KBM-7 (cell line): ENCODE measurements around the gene PDGFC.
"Not testable (repeated sequence)": the region's sequence is repeated elsewhere in the genome, so short reads cannot be mapped to it uniquely, and the experiment has no call there.

ENCODE experiments used
- DNase-seq: peaks from one replicate; pipeline ENCODE4 v3.0.0-alpha.2; 2015
- in situ Hi-C: fragments of 300-500 bp; cut with MboI; formaldehyde crosslinking; loops from 2 replicates; pipeline ENCODE4 v1.14.3; 2020; ENCODE audit warnings: low sequenced_read_pairs, low pct_unique_long_range_greater_than_20kb, mixed read lengths

PDGFC gene

DNA sequence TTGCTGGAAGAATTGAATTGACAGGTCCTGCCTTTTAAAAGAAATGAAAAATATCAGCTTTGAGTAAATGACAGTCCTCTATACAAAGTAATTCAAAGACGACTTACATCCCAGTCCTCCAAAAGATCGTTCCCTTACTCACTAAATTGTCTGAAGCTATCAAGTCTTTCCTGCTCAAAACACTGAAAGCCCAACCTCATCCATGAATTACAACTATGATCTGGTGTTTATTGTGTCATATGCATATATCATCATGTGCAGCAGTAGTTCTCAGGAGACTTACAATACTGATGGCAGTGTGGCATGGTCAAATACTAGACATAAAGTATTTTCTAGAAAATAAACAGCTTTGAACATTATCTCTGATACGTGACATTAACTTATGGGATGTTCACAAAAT lies 97.8 kb downstream of the PDGFC start:
- in situ Hi-C loops = no loop called here
- DNase-seq = no peak

DNA sequence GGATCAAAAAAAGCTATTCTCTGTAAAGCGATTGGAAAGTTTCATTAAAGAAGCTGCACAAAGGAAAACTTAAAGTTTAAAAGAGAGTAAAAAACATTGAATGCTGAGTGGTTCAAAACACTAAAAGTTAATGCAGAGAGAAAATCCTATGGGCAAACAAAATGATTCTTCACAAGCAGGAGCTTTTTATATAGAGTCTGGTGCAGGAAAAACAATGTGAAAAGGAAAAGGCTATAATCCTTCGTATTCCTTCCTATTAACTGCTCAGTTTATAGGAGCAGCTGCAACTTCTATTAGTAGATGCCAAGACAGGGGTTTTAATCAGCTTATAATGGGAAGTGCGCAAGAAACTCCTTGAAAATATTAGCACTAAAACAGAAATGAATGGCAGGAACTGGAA lies 100.7 kb downstream of the PDGFC start:
- in situ Hi-C loops = no loop called here
- DNase-seq = no peak

DNA sequence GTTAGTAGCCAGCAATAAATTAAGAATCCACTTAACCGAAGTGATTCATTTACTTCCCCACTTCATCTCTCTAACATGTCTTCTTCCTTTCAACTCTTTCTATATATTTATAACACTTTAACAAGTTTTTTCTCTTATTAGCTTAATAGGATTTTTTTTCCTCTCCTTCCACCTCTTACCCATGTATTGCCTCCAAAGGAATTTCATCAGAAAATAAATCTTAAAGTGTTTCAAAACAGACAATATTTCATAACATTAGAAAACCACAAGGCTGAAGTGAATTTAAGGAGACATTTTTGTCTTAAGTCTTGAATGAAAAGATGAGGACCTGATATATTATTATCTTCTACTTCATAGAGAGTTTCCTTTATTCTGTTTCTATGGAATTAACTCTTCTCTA lies 101.5 kb downstream of the PDGFC start:
- in situ Hi-C loops = no loop called here
- no peak for DNase-seq

DNA sequence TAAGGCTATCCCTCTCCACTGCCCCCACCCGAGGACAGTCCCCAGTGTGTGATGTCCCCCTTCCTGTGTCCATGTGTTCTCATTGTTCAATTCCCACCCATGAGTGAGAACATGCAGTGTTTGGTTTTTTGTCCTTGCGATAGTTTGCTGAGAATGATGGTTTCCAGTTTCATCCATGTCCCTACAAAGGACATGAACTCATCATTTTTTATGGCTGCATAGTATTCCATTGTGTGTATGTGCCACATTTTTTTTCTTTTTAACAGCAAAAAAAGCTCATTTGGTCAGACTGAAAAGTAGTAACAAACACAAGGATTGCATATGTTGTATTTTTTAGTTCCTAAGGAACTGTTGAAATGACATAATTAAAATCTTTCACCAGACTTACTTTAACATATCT lies 105.5 kb downstream of the PDGFC start:
- in situ Hi-C loops = not testable (repeated sequence)

DNA sequence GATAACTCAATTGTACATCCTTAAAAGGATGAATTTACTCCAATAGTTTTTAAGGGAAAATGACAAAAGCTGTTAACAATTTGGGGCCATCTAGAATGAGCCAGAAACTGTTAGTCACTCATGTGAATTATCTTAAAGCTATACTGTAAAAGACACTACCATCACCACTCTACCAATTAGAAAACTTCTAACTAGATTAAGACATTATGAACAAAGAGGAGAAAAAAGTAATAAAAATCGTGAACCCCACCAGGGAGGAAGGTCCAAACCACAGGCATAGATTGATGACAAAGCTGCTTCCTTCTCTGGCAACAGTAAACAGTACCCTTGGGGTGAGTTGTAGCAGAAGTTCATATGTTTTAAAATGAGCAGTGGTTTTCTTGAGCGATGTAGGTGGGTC lies 106.1 kb downstream of the PDGFC start:
- in situ Hi-C loops = no loop called here
- DNase-seq = peak; percentile 63

More for the DNA sequence above, 105.5 kb downstream of the PDGFC start:
- DNase-seq = not testable (repeated sequence)

DNA sequence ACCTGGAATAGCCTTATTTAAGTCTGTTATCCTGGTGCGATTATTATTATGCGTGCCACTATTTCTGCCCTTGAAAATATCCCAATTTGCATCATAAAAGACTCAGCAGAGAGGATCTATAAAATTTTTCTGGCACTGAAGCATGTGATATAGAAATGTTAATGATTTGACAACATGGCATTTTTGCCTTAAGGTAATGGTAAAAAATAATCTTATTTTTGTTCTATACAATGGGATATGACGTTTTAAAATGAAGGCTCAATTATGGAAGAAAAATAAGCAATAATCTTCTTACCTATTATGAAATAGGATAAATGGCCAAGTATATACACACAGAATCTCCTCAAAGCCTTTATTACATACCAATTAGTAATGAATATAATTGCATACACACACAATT lies 113.5 kb downstream of the PDGFC start:
- in situ Hi-C loops = no loop called here
- no peak for DNase-seq

DNA sequence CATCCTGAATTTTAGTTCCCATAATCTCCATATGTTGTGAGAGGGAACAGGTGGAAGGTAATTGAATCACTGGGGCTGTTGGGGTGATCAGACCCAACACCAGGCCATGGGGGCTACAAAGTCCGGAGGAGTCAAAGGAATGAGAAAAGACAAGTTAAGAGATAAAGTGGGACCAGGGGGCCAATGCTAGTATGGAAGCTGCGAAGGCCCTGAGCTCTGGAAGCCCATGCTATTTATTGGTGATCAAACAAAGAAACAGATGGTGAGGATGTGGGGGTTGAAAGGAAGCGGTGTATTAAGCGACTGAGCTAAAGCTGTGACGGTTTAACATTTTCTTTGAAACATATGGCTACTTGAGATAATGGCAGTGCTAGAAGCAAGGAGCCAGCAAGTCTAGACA lies 132.8 kb downstream of the PDGFC start:
- in situ Hi-C loops = no loop called here
- no peak for DNase-seq

DNA sequence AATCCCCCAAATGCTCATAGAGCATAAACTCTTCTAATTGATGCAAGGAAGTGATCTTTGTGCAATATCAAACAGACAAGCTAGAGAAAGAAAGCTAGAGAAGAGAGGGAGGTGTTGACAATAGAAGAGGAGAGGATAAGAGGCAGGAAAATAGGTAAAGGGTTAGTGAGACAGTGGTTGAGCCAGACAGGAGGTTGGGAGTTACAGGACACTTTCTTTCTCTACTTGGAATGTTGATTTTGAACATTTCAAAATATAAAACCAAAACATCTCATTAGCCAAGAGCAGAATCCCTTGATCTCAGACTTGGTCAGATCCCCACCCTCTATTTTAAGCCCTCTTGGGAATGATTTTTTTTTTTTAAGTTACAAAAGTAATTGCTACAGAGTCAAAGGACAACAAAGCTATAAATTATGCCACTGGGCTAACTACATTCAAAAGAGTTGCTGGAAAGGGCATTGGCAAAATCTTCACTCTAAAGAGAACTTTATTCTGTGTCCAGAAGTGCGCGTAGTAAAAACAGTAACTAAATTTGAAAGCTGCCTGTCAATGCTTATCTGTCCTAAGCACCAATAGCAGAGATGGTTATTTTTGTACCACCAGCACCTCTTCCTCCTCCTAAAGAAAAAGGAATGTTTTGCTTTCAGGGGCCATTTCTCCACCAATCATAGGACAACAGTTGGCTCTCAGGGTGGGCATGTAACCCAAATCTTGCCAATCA lies 133.8 kb downstream of the PDGFC start:
- no peak for DNase-seq
- in situ Hi-C loops = no loop called here

DNA sequence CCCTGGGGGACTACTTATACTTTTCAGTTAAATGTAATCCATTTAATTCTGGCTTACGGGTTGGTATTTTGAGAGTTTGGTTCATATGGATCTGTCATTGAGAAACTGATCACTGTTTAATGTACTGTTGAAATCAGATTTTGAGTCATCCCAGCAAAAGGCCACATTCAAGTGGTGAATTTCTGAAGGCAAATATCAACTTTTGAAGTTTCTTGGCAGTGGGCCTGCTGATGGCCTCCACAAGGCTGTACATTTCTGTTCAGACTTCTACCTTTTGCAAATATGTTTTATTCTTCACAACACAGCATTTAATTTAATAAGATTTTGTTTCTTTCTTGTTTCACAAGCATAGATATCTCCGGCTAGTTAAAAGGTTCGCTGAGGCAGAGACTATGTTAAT lies 138.7 kb downstream of the PDGFC start:
- no peak for DNase-seq
- in situ Hi-C loops = no loop called here

DNA sequence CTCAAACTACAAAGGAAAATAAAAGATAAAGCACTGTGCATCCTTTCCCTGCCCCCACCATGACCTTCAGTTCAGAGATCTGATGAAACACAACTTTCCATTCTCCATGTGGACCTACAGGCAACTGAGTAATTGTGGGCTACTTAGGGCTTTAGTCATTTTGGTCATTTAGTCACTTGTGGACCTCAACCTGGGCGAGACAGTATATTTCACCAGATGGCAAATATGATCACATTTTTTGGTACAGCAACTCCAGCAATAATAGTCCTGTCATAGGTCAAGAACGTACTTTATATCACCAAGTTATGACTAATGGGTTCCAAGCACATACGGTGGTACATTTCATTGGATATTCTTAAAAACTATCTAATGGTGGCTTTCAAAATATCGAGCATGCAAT lies 141.2 kb downstream of the PDGFC start:
- in situ Hi-C loops = no loop called here

DNA sequence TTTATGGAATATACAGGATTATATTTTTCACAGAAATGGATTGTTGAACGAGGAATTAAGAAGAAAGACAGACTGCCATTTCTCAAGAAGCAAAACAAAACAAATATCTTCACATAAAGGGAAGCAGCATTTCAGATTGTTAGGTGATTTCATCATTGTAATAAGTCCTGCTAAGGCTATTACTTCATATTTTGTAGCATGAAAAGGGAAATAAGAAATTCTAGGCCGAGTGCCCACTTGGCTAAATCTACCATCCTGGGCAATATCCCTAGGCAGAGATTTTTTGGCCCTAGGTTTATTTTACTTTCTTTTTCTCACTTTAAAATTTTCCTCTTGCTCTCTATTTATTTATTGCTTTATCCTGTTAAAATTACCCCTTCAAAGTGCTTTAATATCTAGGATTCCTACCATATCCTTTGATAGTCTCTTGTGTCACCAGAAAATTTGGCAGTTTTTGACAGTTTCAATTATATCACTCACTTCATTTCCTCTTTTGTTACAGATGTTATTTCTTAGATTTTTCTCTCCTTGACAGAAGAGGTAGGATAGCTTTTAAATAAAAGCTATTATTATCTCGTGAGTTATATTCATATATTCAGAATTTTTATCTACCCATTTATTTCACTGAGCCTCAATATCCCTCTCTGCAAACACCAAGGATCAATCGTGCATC lies 142.3 kb downstream of the PDGFC start:
- in situ Hi-C loops = no loop called here
- peak; percentile 18 for DNase-seq

More for the DNA sequence above, 141.2 kb downstream of the PDGFC start:
- no peak for DNase-seq

DNA sequence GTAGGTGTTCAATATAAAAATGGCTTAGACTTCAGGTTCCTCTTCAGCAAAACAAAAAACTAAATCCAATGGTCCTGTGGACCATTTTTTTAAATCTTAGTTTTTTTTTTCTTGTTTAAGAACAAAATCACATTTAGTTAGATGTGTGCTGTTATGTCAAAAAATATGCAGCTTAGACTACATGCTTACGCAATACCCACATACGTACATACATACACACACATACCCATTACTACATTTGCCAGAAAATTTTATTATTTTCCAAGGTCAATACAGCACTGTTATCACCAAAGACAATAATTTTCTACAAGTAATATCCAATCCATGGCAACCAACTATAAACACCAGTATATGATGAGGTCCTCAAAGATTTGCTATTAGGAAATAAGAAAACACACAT lies 144.1 kb downstream of the PDGFC start:
- in situ Hi-C loops = no loop called here

DNA sequence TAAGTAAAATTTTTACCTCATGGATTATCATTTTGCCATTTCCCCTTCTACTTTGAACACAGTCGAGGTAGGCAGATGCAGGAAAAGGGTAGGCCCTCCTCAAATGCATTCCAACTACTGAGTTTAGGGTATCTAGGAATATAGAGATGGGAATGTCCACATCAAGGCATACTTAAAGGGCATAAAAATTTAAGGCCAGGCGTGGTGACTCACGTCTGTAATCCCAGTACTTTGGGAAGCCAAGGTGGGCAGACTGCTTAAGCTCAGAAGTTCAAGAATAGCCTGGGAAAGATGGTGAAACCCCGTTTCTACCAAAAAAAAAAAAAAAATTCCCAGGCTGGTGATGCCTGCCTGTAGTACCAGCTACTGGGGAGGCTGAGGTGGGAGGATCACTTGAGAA lies 146.5 kb downstream of the PDGFC start:
- in situ Hi-C loops = no loop called here
- DNase-seq = no peak

More for the DNA sequence above, 144.1 kb downstream of the PDGFC start:
- no peak for DNase-seq

DNA sequence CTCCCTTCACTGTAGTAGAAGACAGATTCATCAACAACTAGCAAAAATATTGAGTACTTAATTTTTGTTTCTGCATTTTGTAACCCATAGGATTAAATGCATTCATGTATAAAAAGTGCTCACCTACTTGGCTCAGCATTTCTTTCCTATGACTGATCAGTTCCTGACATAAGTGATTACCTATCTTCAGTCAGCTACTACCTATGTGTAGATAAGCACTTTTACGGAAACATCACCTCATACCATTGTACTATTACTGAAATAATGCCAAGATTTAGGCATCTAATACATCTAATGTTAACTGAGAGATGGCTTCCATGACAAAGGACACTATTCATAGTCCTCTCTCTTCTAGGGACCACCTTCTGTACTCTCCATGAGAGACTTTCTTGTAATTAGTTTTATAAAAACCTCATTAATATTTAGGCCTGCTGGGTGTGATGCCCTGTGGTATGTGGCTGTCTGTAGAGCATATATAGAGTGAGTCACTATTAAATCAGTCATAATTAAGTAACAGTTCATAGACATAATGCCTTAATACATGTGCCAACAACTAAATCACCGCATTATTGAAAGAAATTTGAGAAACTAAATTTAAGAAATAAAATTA lies 147.0 kb downstream of the PDGFC start:
- in situ Hi-C loops = no loop called here
- DNase-seq = no peak

DNA sequence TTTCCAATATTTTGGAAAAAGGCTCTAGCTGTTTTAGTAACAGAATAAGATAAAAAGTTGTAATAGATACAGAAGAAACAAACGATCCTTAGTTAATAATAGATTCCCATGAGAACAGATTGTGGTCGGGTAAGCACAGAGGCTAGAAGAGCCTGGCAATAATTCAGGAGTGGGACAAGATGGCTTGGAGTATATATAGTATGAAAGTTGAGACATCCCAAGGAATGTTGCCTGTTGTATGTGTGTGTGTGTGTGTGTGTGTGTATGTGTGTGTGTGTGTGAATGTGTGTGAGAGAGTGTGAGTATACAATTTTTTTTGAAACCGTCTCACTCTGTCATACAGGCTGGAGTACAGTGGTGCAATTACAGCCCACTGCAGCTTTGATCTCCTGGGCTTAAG lies 150.7 kb downstream of the PDGFC start:
- in situ Hi-C loops = no loop called here
- no peak for DNase-seq

DNA sequence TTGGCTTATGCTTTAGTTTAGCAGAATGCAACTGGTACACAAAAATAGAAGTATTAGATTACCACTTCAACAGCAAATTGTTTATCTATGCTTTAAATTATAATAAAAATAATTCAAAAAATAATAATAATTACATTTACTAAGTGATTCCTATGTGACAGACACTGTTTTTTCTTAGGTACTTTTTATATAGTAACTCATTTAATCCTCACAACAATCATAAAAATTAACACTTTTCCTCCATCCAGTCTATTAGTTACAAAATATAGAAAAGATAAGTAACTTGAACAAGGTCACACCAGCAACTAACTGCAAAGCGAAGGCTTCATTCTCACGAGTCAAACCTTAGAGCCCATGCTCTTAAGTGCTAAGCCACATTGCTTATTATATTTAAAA lies 155.2 kb downstream of the PDGFC start:
- DNase-seq = no peak
- in situ Hi-C loops = no loop called here

DNA sequence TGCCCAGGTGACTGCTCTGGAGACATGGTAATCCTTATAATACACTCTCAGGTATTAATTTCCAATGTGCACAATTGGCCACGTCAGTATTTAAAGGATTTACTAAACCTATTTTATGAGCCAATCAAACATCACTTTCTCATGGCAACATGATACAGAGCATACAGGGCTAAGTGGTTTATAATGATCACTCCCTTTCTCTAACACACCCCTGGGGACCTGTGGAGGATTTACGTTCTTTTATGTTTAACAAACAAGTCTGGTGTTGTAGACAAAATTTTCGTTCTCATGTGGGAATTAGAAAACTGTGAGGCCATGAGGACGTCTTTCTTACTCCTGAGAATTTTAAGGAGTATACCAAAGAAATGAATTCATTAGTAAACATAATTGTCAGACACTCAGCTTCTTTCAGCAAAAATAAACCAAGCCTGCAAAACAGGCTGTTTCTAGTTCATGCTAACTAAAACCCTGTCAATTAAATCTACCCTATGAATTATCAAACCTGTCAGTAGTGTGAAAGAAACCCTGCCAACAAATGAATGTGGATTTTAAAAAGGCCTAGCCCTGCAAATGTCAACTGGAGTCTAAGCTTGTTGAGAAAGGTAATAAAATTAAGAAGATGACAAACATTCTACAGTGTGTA lies 155.8 kb downstream of the PDGFC start:
- in situ Hi-C loops = no loop called here
- no peak for DNase-seq

DNA sequence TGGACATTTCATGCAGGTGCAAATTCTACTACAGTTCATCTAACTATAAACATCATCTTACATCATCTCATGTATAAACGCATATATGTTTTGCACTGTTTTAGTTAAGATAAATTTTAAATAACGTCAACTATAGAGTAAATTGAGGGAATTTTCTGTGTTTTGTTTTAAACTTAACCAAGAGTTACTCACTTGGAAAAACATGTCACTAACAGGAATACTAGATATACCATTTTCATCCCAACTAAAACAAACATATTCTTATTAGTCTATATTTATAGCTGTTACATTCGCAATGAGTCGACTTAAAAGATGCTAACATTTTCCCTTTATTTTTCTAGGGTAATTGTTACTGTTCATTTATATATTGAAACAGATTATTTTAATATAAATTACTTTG lies 159.6 kb downstream of the PDGFC start:
- in situ Hi-C loops = no loop called here
- DNase-seq = no peak

DNA sequence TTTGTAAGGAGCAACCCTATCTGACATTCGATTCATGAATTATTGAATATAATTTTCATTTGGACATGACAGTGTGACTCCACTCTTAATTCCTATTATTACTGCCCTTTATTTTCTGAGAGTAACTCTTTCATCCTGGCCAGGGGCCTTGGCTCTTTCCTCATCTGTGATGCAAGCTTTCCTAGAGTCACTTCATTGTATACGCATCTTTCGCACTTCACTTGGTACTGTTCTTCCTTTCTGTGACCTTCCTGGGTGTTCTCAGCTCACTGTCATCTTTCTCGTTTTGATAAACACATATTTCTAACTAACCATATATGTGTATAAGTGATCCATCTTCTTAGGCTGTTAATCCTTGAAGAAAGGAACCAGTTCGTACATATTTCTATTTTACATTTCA lies 160.3 kb downstream of the PDGFC start:
- no peak for DNase-seq

DNA sequence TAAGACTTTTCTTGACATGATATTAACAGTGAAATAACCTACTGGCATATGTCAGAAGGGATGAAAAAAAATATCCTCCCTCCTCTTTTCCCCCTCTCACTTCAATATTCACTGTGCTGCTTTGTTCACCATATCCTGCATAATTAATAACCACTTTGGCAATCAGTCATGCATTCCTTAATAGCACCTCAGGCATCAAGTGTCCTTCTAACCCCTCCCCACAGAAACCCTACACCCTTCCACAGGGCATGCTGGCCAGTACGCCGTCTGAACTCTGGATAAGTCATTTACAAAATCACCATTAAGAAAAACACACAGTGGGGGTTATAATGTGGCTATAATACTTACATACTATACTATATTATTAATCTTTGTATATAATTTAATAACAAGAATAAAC lies 165.9 kb downstream of the PDGFC start:
- in situ Hi-C loops = no loop called here
- no peak for DNase-seq

More for the DNA sequence above, 160.3 kb downstream of the PDGFC start:
- in situ Hi-C loops = no loop called here
